GM18867 (cell line): ENCODE measurements around the gene GREB1.

Source experiments
- ATAC-seq: cut with Tn5 transposase; IDR thresholded peaks from one replicate; pipeline ENCODE4 v1.9.1; 2021; ENCODE audit warnings: mild to moderate bottlenecking, moderate library complexity; ENCODE audit not compliant: unreplicated experiment

GREB1 gene

DNA sequence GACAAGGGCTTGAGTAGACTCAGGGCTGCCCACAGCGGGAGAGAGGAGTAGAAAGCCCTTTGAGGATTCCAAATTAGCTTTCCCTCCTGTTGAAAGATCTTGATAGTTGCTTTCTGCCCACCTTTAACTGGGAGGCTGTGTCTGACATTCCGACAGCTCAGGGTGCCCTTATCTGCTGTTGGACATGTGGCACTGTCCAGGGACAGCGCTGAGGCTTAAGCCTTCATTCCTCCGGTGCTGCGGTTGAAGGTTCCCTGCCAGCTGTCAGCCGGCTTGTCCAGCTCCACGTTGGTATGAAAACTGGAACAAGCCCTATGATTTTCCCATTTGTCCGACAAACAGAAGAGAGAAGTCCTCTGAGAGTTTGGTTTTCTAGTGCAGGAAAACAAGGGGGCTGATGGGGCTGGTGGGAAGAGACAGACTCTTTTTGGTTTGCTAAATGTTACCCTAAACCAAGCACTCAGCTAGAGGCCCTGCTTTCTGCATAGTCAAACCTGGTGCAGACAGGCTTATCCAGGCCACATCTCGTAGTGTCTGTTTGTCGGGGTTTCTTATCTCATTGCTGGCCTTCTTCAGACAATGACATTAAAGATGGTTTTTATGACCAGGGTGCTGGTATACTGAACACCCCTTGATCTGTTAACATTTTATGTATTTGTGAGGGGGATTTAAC lies 24.5 kb downstream of the GREB1 start:
- no peak for ATAC-seq

DNA sequence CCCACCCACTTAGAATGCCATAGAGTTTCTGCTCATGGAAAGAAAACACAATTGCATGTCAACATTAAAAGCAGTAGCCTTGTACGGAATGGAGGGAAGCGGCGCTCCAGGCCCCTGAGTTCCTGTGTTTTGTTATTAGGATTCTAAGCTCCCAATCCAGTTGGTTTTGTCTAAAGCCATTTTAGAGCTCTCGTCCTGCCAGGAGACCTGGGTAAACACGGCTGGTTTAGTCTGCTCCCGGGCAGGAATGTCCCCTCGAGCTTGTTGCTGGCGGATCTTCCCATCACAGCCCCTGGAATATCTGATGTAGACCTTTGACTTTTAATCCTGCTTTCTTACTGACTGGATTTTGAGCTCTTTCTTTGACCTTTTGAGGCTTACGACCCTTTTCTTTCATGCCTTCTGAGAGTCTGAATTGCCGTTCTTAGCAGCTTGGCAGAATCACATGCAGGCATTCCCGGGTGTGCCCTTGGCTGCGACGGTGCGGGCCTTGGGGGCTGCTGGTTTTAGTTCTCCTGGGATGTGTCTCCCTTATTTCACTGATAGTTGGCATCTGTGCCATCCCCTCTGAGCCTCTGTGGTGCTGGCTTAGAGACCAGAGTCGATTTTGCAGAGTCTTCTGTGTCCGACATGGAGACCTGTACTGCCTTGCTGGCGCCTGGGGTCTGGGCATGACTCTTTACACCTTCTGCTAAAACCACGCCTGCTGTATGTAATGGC lies 25.4 kb downstream of the GREB1 start:
- no peak for ATAC-seq

DNA sequence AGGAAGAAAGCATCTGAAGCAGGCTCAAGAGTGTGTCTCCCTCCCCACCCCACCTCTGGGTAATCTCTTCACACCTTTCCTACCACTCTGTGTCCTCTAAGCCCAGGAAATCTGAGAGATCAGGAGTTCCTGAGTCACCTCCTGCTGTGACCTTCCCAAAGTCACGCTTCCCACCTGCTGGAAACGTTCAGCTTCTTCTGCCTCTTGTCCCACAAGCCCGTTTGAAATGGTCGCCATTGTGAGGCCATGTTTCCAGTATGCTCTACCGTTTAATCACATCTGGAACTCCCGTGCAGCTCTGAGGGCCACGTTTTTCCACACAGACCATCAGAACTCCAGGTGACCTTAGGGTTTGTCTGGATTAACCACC lies 25.9 kb downstream of the GREB1 start:
- ATAC-seq: no peak

DNA sequence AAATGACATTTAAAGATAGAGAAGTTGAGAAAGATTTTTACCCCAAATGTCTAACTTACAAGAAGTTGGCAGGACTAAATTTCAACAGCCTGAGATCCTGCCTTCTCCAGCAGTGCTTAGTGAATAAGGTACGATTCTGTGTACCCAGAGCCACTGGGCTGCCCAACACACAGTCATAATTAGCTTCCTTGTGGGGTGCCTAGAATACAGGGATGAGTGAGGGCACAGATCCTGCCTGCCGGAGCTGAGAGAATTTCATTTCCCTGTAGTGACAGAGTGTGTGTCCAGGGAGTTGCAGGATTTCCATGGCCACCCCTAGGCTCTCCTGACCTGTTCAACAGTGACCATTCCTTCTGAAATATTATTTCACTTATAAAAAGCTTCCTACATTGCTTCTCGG lies 27.0 kb downstream of the GREB1 start:
- ATAC-seq: no peak

DNA sequence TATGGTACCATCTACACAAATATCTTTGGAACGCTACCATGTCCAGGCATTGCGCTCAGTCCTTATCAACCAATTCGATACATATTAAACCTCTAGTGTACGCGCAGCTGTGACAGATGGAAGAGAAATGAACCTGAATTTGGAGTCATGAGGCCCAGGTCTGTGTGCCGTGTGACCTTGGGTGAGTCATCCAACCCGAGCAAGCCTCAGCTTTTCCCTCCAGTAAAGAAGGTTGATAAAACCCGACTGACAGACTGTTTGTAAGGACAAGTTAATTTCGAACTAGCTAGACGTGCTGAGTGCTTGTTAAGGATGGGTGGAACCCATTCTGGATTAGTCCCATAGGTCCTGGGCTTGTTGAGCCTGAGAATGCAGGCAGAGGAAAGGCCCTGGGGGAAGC lies 28.2 kb downstream of the GREB1 start:
- no peak for ATAC-seq

DNA sequence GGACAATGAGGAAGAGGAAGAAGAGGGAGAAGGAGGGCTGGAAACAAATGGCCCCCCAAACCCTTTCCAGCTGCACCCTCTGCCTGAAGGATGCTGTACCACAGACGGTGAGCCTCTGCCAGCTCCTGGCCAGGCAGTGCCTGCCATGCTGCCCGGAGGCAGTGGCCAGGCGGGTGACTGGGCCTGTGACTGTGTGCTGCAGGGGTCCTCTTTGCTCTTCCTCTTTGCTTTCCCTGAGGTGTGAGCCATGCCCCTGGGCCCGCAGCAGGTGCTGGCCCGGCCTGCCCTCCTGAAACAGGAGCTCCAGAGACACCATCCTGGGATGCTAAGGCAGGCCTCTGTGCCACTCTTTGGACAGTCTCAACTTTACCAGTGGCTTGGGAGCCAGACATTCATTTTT lies 28.6 kb downstream of the GREB1 start:
- no peak for ATAC-seq

DNA sequence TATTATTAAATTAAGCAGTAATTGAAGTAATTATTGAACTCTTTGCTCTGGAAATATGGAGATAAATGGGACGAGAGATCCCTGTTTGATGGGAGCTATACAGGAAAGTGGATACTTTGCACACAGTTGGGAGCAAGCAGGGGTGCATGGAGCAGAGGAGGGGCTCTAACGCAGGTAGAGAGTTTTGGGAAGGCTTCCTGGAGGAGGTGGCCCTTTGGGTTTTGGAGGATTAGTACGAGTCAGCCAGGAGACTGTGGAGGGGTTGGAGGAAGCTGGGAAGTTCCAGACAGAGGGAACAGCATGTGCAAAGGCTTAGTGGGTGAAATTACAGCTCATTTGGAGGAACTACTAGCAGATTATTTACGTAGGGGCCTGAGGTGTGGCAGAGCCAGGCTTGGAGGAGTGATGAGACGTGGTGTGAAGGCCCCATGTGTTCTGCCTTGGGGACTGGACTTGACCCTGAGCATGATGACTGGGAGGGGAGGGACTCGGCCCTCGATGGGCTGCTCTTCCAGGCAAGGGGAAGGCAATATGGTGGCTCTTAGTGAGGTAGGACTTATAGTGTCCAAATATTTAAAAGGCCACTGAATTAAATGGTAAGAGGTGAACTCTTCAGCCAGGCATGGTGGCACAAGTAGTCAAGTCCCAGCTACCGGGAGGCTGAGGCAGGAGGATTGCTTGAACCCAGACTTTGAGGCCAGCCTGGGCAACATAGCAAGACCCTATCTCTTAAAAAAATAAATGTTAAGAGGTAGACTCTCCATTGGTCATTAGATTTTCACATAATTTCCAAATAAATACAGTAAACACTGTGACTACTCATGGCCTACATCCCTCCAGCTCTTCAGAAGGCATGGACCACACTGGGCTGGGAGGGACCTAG lies 30.2 kb downstream of the GREB1 start:
- ATAC-seq: no peak

DNA sequence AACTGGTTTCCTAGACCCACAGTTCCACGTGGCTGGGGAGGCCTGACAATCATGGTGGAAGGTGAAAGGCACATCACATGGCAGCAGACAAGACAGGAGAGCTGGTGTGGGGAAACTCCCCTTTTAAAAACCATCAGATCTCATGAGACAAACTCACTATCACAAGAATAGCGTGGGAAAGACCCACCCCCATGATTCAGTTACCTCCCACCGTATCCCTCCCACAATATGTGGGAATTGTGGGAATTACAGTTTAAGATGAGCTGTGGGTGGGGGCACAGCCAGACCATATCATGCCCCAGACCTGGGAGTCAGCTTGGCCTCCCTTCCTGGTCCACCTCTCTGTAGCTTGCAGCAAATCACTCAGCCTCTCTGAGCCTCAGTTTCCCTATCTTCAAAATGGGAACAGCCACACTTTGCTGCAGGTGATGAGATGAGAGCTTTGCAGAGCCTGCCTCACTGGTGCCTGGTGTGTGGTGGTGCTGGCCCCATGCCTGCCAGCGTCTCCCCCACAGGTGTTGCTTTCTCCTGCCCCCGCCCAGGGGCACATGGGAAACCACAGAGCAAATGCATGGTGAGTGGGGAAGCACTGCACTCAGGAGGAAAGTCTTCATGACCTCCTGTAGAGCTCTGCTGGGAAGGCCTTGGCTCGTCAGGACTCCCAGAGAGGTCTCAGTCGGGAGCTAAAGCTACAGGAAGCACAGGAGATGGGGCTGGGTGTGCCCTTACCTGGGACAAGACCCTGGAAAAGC lies 31.1 kb downstream of the GREB1 start:
- ATAC-seq: no peak

DNA sequence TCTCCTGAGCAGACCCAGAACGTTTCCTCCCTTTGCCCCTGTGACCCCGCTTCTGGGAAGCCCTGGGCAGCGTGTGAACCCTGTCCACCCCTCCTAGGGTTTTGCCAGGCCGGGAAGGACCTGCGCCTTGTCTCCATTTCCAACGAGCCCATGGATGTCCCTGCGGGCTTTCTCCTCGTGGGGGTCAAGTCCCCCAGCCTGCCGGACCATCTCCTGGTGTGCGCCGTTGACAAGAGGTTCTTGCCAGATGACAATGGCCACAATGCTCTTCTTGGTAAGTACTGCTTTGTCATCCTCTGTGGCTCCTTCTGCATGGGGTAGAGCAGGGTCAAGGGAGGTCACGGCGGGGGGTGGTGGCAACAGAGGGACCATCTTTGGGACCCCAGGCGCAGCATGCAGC lies 32.5 kb downstream of the GREB1 start:
- no peak for ATAC-seq

DNA sequence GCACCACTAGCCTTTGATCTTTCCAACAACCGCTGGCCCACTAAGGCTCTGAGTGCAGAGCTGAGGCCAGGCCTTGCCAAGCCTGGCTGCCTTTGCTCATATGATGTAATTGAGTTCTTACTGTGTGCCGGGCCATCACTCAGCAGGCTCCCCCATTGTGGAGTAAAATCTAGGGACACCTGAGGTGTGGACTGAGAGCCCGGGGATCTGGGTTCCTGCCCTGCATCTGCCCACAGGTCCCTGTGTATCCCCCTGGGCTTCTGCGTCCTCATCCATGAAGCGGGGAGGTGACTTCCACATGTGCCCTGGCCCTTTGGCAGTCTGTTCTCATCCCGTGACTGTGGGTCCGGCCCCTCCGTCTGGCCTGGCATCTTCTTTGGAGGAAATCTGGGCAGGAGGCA lies 33.8 kb downstream of the GREB1 start:
- no peak for ATAC-seq

DNA sequence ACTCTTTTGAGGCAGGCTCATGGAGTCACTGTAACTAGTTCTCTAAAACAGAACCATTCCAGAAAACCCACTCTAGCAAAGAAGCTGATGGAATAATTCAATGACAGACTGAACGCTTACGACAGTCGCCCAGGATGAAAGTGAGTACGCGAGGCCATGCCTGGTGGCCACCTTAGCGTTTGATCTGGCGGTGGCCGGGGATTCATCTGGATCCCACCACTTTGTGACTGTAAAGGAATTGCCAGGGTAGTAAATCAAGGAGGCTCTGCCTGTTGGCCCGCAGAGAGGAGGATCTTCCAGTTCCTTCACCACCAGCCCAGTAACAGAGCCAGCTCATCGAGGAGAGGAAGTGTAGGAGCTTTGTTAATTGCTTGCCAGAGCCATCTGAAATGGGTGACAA lies 34.6 kb downstream of the GREB1 start:
- ATAC-seq: no peak

DNA sequence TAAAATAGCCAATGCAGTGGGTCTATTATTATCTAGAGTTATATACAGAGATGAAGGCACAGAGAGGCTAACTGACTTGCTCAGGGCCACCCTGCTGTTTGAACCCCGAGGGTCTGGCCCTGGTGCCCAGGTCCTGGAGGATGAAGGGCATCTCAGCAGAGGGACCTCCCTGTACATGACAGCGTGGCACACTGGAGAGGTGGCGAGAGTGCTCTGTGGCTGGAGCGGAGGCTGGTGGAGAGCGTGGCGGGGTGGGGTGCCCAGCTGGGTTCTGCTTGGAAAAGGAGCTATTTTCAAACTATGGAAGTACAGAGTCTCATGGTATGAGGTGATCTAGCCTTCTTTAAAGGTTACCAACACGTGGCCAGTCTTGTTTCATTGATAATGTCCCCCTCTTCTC lies 35.8 kb downstream of the GREB1 start:
- no peak for ATAC-seq

DNA sequence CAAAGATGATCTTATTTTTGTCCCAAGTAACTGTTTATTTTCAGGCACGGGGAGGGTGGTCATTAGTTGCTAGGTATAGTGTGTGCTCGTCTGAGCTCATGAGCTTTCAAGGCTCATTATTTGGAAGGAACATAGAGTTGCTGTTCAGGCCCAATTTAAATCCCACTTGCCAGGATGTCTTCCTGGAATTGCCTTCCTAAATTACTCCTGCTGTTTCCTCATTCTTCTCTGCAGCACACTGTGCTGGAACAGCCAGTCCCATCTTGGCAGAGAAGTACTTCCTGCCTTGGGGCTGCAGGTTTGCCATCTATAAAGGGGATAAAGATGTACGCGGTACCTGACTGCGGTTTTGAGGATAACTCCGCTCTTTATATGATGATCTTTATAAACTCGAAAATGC lies 37.3 kb downstream of the GREB1 start:
- no peak for ATAC-seq

DNA sequence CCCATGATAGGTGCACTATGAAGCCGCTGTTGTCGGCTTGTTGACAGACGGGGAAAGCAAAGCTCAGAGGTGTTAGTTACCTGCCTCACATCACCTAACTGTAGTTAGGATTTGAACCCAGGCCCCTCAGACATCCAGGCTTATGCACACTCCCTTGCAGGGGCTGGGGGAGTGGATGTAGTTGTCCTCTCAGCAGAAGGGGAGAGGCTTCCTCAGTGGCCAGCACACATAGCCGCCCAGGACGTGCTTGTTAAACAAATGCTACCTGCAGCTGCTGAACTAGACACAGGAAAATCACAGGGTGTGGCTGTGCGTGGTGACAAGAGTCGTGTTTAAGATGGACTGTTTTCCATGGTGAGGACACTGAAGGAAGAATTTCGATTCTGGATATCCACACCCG lies 39.2 kb downstream of the GREB1 start:
- ATAC-seq: no peak

DNA sequence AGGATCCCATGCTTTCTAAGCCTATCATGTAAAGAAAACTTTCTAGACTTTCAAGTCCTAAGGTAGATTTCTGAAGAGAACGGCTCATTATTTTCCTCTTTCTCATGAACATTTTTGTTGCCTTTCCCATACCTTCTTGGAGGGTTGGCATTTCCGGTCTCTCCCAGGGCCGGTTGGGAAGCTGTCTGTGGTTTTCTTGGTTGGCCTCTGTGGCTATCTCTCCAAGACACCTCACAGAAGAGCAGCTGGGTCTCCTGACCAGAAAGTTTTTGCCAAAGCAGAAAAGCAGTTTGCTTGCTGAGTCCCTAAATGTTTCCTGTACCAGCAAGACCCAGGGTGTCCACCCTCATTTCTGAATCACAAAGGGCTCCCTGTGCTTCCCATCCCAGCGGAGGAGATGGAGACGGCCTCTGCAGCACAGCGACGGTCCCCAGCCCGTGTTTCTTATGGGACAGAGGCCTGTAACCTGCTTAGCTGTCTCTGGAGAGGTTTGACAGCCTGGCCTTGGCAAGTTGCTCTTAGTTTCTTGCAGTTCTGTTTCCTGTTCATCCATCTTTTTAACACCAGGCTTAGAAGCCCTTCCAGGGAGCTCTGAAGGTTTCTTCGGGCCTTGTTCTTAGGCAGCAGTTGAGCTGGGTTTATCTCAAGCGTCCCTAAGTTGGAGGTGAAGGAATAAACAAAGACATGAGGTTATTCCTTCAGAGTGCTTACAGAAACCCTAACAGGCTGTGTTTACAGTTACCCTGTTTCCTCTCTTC lies 39.8 kb downstream of the GREB1 start:
- ATAC-seq: no peak

DNA sequence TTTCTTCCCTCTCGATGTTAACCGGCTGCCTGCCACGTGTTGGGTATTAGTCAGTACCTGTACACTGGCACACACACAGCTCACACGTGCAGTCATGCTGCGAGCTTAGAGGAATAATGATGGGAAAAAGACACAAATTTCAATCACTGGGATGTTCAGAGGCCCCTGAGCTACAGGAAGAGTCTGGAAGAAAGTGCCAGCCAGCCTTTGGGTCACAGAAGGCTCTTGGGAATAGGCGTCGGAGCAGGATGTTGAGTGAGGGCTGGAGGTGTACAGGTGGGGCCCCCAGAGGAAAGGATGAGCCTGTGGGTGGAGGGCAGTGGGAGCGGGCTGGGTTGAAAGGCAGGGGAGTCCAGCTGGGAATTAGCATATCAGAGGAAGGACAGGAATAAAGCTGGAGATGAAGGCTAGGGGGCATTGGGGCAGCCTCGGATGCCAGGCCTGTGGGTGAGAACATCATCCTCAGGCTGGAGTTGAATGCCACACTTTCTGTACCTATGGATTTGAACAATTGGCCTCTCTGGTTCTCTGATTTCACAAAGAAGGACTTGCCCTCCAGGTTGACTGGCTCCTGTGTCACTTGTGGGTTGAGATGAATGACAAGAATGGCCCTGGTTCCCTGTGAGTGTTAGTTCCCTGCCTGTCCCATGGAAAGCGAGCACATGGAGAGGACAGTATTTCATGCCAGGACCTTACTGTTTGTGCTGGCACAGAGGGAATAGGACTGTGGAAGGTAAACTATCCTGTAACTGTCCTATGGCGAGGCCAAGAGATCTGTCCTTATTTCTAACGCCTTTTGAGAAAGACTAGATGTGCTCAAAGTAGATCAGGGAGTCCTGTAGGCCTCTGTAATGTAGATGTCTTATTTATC lies 40.6 kb downstream of the GREB1 start:
- ATAC-seq: no peak

DNA sequence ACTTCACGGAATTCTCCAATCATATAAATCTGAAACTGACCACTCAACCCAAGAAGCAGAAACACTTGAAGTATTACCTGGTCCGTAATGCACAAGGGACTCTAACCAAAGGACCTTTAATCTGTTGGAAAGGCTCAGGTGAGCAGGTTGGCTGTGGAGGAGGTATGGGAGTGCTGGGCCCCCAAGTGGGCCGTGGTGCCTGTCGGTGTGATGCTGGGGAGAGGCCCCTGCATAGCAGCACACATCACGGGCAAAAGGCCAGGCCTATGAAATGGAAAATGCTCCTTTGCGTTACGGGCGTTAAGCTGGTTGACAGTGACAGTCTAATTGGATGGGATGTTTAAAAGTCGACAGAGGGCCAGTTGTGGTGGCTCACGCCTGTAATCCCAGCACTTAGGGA lies 42.6 kb downstream of the GREB1 start:
- ATAC-seq: no peak

DNA sequence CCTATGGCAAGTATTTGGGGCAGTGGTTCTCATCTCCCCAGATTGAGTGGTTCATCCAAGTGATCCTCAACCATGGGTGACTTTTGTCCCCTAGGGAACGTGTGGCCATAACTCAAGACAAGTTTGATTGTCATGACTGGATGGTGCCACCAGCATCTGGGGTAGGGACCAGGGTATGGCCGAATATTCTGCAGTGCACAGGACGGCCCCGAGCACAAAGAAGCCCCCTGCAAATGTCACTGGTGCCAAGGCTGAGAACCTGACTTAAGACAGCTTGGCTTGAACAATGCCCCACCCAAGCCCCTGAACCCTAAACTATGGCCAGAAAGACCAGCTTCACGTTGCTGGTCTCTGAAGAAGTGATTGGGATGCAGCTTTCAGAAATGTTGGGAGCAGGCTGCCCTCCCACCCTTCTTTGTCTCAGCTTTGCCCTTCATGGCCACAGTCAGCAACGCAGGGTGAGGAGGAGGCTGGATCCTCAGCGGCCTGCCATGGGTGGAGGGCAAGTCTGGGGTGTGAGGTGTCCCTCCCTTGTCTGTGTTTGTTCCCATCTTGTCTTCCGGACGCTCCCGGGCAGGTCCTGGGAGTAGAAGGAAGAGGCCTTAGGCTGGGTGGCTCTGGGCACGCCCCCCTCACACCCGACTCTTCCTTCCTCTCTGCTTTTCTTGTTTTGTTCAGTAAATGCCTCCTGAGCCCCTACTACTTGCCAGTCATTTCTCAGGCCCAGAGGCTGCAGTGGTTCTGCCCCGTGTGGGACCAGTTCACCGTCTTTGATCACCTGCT lies 43.4 kb downstream of the GREB1 start:
- no peak for ATAC-seq
